NCI-H187 treated with DMSO at 0.1 percent for 48 hours (cell line): ENCODE data around the gene ITPR2.
"Not testable (repeated sequence)": the region's sequence is repeated elsewhere in the genome, so short reads cannot be mapped to it uniquely, and the experiment has no call there.

Experiments used
- DNase-seq: peaks from one replicate; lab custom pipeline; 2025; lab: John Stamatoyannopoulos, UW

The ITPR2 gene

DNA sequence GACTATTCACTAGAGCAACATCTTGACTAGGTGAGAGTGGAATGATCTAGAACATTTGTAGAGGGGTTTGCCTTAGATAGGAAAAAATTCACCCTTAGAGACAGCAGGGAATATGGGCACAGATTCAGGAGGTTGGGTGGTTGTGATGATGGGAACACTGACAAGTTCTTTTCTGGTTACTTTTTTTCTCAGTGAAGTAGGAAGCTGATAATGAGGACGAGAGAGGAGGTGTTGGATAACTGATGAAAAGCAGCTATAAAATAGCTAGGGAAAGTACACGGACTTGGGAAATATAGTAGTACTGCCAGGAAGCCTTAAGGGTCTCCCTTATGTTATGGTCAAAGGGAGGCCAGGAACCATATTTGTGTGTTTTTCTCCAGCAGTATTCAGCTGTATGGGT is 387.1 kb downstream of the ITPR2 start:
- no peak for DNase-seq

GRCh38 chr12:26443309-26443708 is 389.7 kb downstream of the ITPR2 start:
- no peak for DNase-seq

GRCh38 chr12:26441434-26441833 is 391.6 kb downstream of the ITPR2 start:
- DNase-seq = no peak

GRCh38 chr12:26435069-26435404 is 398.0 kb downstream of the ITPR2 start:
- no peak for DNase-seq

- peak; percentile 35 for DNase-seq
Observed at GRCh38 chr12:26434299-26435068, 398.5 kb downstream of the ITPR2 start.

DNA sequence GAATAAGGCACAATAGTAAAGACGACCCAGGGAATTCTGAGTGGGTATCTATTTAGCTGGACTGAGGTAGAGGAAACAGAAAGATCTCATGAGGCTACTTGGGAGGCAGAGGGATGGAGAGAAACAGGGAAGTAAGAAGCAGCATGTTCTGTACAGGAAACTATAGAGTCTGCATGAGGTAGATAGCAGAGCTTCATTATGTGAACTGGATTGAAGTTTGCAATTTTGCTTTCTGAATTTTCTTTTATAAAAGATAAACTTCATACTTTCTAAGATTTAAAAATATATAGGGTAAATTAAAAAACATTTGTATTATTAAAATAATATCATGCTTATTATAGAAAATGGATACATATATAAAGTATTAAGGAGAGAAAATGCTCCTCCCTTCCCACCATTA is 399.3 kb downstream of the ITPR2 start:
- DNase-seq = not testable (repeated sequence)

DNA sequence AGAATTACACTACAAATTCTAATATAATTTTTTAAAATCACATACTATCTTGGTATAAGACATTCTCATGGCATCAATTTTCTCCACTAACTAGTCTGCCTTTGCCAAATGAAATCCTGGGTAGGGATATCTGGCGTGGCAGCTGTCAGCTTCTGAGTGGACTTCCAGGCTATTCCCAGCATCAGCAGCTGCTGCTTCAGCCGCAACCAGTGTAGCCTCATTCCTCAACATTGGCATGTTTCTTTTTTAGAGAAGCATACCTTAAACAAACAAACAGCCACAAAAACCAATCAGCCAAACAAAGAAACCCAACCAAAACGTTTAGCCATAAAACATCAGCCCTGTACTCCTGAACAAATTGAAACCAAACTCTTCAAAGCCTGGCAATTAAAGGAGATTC is 401.8 kb downstream of the ITPR2 start:
- DNase-seq = no peak

GRCh38 chr12:26430596-26430995 is 402.4 kb downstream of the ITPR2 start:
- not testable (repeated sequence) for DNase-seq

DNA sequence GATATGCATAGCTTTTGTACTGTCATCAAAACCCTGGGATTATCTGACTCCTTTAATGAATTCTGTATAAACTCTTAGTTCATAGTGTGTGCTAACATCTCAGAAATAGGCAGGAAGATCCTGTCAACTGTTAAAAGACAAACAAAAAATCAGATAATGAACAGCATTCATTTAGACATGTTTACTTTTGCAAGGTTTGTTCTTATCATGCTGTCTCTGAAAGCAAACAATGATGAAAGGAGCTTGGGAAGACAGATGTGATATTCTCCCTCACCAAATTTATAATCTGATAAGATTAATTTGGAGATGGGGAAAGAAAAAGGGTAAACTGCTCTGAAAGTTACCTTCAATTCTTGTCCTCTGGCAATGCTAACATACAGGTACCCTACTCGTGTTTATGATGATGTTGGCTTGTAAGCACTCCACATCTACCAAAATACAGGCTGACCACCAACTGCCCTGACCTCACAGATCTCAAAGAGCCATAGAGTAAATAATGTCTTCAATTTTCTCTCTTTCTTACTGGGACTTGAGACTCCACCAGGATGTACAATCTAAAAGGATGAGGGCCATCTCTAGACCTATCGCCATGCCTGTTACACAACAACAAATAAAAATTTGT is 403.8 kb downstream of the ITPR2 start:
- no peak for DNase-seq

- DNase-seq = no peak
Observed at GRCh38 chr12:26428420-26428819, 404.6 kb downstream of the ITPR2 start.

- DNase-seq = no peak
Observed at GRCh38 chr12:26426652-26427051, 406.3 kb downstream of the ITPR2 start.

- no peak for DNase-seq
Observed at GRCh38 chr12:26425587-26426260, 407.3 kb downstream of the ITPR2 start.

DNA sequence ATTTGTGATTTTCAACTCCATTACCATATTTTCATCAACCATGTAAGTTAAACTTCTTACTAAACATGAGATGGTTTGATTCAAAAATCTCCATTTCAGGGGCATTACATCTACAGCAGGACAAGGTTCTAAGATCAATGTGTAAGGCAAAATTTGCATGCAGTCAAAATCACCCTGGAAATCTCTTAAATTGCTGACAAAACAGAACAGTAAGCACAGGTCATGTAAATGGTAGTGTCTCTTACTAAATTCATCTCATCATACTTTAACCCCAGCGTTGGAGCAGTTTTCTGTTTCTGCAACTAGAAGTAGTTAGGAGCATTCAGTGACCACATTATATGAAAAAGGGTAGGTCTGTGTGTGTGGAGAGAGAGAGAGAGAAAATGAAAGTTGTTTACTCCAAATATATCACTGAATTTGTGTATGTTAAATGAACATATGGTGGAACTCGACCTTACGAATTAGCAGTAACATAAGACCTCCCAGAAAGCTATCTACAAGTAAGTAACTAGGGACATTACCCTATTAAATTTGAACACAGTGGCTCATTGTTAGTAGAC is 410.1 kb downstream of the ITPR2 start:
- DNase-seq = no peak

- no peak for DNase-seq
Observed at GRCh38 chr12:26416550-26416949, 416.4 kb downstream of the ITPR2 start.

GRCh38 chr12:26410689-26411088 is 422.3 kb downstream of the ITPR2 start:
- no peak for DNase-seq

DNA sequence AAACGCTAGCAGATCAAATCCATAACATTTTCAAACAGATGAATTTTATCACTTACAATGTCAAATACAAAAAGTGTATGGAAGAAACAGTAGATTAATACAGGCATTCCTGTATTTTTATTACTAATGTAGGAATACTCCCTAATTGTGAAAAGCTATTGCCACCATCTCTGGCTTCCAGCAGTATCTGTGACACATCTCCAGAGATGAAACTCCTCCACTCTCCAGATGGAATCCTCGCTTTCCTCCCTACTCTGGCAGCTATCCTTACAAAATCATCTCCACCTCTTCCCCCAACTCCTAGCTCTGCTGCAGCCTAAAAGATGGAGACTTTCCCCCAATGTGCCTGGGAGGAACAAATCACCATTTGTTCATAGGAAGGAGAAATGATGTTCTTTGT is 426.2 kb downstream of the ITPR2 start:
- no peak for DNase-seq

- DNase-seq = no peak
Observed at GRCh38 chr12:26406391-26406790, 426.6 kb downstream of the ITPR2 start.

- DNase-seq = no peak
Observed at GRCh38 chr12:26403601-26404000, 429.4 kb downstream of the ITPR2 start.

DNA sequence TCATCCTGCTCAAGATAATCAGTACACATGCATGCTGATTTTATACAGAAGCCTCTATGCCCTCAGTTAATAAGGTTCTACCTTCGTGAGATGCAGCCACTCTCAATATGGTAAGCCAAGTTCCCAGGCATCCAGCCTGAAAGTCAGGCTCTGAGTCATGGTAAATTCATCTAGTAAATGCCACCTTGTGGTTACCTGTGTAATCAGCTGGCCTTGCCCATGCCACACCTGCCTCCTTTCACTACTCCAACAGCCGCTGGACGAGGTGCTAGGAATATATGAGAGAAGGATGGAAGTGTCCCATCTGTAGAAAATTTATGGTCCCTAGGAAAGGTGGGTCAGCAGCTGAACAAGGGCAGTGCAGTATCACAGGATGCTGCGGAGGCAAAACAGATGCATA is 430.3 kb downstream of the ITPR2 start:
- DNase-seq = no peak

DNA sequence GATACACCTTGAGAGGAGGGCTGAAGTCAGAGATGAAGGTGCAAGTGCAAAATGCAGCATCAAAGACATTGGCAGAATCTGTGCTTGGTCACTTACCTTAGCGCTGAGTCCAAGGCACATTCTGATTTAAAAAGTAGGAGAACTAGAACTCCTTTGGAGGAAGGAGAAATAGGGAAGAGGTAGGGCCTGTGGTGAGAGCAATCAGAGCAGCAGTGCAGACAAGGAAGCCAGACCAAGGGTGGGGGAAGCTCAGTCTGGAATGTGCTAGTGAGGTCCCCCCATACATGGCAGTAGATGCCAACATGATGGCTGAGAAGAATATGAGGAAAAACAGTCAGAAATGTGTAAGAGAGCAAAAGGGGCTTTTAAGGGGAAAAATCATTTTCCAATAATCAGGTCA is 431.1 kb downstream of the ITPR2 start:
- DNase-seq = no peak

GRCh38 chr12:26400627-26401026 is 432.4 kb downstream of the ITPR2 start:
- no peak for DNase-seq

- DNase-seq = no peak
Observed at GRCh38 chr12:26399381-26399780, 433.6 kb downstream of the ITPR2 start.

DNA sequence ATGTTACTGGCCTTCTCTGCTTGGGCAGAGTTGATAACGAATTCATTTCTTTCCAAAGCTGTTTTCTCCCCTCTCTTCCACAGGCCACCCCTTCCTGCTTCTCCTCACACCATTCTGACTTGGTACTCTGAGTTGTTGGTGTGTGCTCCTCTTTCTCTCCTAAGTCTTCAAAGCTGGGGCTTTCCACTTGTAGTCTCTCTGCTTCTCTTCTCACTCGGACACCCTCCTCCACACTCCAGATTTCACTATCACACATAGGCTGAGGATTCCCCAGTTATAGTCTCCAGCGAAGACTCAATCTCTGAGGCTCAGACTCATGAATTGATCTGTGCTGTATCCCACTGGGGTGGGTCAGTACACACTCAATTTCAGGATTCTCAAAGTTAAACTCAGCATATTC is 436.6 kb downstream of the ITPR2 start:
- DNase-seq = no peak
